ENCODE data around the gene DENND6B.

DNA sequence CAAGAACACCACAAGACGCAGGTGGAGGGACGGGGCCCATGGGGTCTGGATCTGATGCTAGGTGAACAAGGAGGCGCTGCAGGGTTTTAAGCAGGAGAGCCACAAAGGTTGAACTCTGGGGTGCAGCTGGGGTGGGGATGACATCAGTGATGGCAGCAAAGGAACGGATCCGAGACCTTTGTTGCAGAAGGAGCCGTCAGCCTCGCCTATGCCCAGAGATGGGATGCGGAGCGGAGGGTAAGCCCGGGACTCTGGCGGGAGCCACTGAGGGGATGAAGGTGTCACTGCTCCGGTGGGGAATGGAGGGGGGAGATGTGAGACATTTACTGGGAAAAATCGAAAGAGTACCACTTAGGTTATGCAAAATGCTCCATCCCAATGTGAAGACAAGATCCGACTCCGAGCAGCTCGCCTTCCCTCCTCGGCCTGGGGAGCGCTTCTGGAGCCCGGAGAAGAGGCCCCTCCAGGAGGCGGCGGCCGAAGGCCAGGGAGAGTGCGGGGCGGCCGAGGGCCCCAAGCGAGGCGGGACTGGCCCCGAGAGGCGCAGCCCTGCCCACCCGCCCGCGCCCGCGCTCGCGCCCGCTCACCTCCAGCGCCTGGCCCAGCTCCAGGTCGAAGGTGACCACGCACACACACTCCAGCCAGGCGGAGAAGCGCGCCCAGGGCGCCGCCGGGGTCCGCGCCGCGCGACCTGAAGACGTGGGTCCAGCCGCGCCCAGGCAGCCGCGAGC is 422 bp downstream of the DENND6B start:
- TF ChIP-seq, protein P1, sequence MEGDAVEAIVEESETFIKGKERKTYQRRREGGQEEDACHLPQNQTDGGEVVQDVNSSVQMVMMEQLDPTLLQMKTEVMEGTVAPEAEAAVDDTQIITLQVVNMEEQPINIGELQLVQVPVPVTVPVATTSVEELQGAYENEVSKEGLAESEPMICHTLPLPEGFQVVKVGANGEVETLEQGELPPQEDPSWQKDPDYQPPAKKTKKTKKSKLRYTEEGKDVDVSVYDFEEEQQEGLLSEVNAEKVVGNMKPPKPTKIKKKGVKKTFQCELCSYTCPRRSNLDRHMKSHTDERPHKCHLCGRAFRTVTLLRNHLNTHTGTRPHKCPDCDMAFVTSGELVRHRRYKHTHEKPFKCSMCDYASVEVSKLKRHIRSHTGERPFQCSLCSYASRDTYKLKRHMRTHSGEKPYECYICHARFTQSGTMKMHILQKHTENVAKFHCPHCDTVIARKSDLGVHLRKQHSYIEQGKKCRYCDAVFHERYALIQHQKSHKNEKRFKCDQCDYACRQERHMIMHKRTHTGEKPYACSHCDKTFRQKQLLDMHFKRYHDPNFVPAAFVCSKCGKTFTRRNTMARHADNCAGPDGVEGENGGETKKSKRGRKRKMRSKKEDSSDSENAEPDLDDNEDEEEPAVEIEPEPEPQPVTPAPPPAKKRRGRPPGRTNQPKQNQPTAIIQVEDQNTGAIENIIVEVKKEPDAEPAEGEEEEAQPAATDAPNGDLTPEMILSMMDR (IDR thresholded peaks at IDR 0.05): no peak
- TF ChIP-seq EZH2phosphoT487 (IDR thresholded peaks at IDR 0.05): no peak
- TF ChIP-seq EZH2 (IDR thresholded peaks at IDR 0.05): no peak

Measured in neural progenitor cell (in vitro differentiated cells).